Epidermal melanocyte (primary cell): ENCODE data around the gene SPON1.

Experiments used
- DNase-seq: peaks from one replicate; pipeline ENCODE4 v3.0.0; 2011; ENCODE audit warnings: low spot score; ENCODE audit not compliant: insufficient read length

SPON1 gene

DNA sequence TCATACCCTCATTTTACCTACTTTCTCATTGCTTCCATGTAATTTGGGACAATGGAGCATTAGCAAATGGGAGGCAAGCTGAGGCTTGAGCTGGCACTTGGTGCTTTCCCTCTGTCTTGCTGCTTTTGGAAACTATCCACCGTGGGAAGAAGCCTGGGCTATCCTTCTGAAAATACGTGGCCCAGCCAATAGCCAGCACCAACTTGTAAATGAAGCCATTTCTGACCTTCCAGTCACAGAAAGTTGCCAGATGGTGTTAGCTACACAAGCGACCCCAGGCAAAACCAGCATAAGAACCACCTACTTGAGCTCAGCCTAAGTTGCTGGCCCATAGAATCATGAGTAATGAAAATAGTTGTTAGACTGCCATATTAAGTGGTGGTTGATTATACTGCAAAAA is 18.5 kb upstream of the SPON1 start:
- DNase-seq = no peak

GRCh38 chr11:13944911-13945425 is 17.6 kb upstream of the SPON1 start:
- no peak for DNase-seq

DNA sequence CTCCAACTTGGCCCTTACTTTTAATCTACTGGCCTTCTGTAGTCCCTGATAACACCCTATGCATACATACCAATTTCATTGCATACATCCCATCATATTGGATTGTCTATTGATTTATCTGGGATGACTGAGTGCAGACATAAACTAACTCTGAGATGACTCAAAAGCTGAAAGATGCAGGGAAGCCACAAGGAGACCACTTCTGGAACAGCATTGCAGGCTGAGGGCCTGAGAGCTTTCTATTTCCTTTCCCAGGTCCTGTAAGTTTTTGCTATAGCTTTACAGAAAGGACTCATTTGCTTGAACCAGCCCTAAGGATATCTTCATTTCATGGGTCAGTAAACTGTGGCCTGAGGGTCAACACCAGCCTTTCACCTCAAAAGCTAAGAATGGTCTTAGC is 15.1 kb upstream of the SPON1 start:
- no peak for DNase-seq

DNA sequence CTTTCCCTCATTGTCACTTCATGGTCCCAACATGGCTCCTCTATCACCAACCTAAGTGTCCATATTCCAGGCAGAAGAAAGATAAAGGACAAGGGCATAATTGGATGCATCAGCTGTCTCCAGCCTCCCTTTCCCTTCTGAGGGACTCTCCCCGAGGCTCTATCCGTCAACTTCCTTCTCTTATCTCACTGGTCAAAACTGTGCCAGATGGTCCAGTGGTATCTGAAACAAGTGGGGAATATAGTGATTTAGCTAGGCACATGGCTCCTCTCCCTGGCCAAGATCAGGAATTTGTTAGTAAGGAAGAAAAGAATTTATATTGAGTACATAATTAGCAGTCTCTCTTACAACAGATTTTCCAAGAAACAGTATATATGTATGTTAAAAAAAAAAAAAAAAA is 12.6 kb upstream of the SPON1 start:
- DNase-seq = no peak

GRCh38 chr11:13952221-13952620 is 10.3 kb upstream of the SPON1 start:
- no peak for DNase-seq

DNA sequence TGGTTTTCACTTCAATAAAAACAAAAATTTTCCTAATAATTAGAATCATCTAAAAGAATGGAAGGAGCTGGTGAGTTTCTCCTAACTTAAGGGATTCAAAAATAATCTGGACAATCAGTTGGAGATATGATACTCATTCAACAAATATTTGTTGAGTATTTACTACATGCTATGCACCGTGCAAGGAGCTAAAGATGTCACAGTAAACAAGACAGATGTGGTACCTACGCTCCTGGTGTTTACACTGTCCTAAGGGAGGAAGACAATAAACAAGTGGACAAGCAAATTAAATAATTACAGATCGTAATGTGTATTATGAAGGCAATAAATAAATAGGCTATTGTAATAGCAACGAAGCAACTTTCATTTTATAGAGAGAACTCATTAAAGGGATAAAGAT is 9.9 kb upstream of the SPON1 start:
- no peak for DNase-seq

DNA sequence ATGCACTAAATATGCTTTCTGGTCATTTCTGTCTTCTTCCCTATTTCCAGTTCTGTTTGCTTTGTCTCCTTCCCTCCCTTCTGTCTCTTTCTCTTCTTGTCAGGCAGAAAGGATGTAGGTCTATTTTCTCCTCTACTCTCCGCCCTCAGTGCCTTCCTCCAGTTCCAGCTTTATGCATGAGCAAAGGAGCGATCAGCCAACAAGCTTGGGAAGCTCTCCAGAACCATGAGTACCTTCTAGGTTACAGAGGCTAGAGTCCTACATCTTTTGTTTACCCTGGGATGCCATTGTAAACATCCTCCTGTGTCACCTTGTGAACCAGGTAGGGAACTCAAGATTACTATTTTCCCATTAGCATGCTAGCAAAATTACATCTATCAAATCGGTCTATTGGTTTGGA is 7.9 kb upstream of the SPON1 start:
- no peak for DNase-seq

- DNase-seq = no peak
These were observed 6.5 kb upstream of the SPON1 start for GRCh38 chr11:13955971-13956421.

- DNase-seq = no peak
These were observed 5.5 kb upstream of the SPON1 start for GRCh38 chr11:13956988-13957387.

- DNase-seq = no peak
These were observed 3.7 kb upstream of the SPON1 start for GRCh38 chr11:13958641-13959400.

- no peak for DNase-seq
These were observed 343 bp upstream of the SPON1 start for GRCh38 chr11:13962198-13962561.

GRCh38 chr11:13963169-13963948 is 836 bp downstream of the SPON1 start:
- DNase-seq = no peak

GRCh38 chr11:13963949-13964770 is 1.6 kb downstream of the SPON1 start:
- no peak for DNase-seq

- no peak for DNase-seq
These were observed 2.2 kb downstream of the SPON1 start for GRCh38 chr11:13964771-13965074.

GRCh38 chr11:13965337-13965736 is 2.8 kb downstream of the SPON1 start:
- DNase-seq = no peak

- DNase-seq = no peak
These were observed 3.5 kb downstream of the SPON1 start for GRCh38 chr11:13966013-13966412.

- DNase-seq = no peak
These were observed 4.0 kb downstream of the SPON1 start for GRCh38 chr11:13966486-13966885.

- DNase-seq = no peak
These were observed 8.5 kb downstream of the SPON1 start for GRCh38 chr11:13970986-13971385.

- DNase-seq = no peak
These were observed 9.8 kb downstream of the SPON1 start for GRCh38 chr11:13972043-13972910.

DNA sequence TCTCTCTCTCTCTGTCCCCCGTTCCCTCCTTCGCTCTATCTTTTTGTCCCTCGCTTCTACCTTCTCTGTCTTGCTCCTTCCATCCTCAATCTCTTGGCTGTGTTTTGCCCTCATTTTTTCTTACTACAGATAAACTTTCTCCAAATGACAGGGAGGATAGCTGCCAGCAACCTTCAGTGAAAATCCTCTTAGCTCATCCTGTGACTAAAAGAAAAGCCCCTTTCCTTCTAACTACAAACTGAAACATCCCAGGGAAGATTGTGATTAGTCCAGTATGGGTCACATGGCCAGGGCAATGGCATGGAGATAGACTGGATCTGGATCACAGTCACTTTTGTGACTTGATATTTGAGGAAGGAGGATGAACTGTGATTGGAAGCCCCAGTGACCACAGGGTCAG is 10.4 kb downstream of the SPON1 start:
- no peak for DNase-seq

DNA sequence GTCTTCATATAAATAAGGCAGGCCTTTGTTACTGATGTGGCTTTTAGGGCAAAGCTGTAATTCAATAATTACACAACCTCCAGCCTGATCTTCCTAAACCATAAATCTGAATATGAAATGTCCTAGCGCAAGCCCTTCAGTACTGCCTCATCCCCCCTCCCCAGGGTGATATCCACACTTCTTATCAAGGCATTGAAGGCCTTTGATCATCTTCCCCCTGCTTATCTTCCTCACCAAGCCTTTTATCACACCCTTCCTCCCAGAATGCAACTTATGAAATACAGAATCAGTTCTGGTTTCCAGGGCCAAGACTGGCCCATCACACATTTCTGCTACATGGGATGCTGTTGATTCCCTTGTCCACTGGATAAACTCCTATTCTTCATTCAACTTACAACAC is 12.1 kb downstream of the SPON1 start:
- no peak for DNase-seq
